K562 (cell line): Measurements from ENCODE around the gene SOCS4. TPM values are rescaled to one million over a fixed set of nuclear protein-coding genes. Genes with fewer than 3 reads are reported as not detected.
A peak's percentile ranks its signal among the peaks of the same experiment; 100 is the strongest.

Source experiments
- CC2D1A ChIP-seq: fragments of 450-650 bp; IDR thresholded peaks from 2 replicates; pipeline ENCODE4 v1.6.1; 2017; ENCODE audit warnings: mild to moderate bottlenecking
- CCNT2 ChIP-seq: IDR thresholded peaks from 2 replicates; pipeline ENCODE4 v1.6.1; 2011; ENCODE audit warnings: borderline replicate concordance, low read depth, mild to moderate bottlenecking, moderate library complexity, mixed read lengths, low read length; ENCODE audit not compliant: insufficient read length; ENCODE audit errors: extremely low read depth
- EP400 ChIP-seq: fragments of 450-650 bp; IDR thresholded peaks from 2 replicates; pipeline ENCODE4 v1.6.1; 2017; ENCODE audit warnings: antibody characterized with exemption, mild to moderate bottlenecking, moderate library complexity
- ETV6 ChIP-seq, 3 experiments: fragments of 150-350 bp in 1 of 3; sonication (generic) in 1 of 3; formaldehyde crosslinking in 1 of 3; IDR thresholded peaks; 2 replicates each; pipeline versions ENCODE4 v1.6.1 to v1.8.0; 2014 to 2022; ENCODE audit warnings: borderline replicate concordance in 2 of 3, low read depth in 2 of 3, antibody characterized with exemption in 1 of 3, low read length in 1 of 3, mild to moderate bottlenecking in 1 of 3, missing genetic modification reagents in 1 of 3
- HDAC1 ChIP-seq, 2 experiments: fragments of 450-650 bp; IDR thresholded peaks; 2 replicates each; pipeline ENCODE4 v1.6.1; 2016 to 2017; ENCODE audit warnings: inconsistent platforms in 1 of 2, mild to moderate bottlenecking in 1 of 2, moderate library complexity in 1 of 2
- SAFB ChIP-seq: fragments of 200-400 bp; formaldehyde crosslinking; IDR thresholded peaks from 2 replicates; pipeline ENCODE4 v1.6.1; 2017; ENCODE audit warnings: low read depth, low read length, borderline replicate concordance
- SRSF1 ChIP-seq: fragments of 200-400 bp; formaldehyde crosslinking; IDR thresholded peaks from 2 replicates; pipeline ENCODE4 v1.6.1; 2017; ENCODE audit warnings: mild to moderate bottlenecking, low read depth, low read length, moderate library complexity
- TEAD1 ChIP-seq, 2 experiments: fragments of 450-650 bp in 1 of 2; sonication (generic) in 1 of 2; formaldehyde crosslinking; IDR thresholded peaks; 2 replicates each; pipeline versions ENCODE4 v1.4.0 to v1.8.0; 2020 to 2022; ENCODE audit warnings: mild to moderate bottlenecking in 2 of 2, missing genetic modification reagents in 1 of 2
- ZNF121 ChIP-seq: sonication (generic); formaldehyde crosslinking; conservative IDR thresholded peaks from 2 replicates; pipeline ENCODE4 v1.8.0; 2022; ENCODE audit warnings: missing genetic modification reagents
- ZNF175 ChIP-seq: fragments of 200-800 bp; sonication (Bioruptor generic); IDR thresholded peaks from 2 replicates; pipeline ENCODE4 v1.6.1; 2016; ENCODE audit warnings: low read depth, mild to moderate bottlenecking, missing genetic modification characterization, missing compliant biosample characterization
- polyA plus RNA-seq, 8 experiments: library from polyadenylated mRNA; depleted of rRNA in 4 of 8; stranded (reverse) in 5 of 8; unstranded in 3 of 8; fragments of >200 nt; fragmentation: Nextera tagmentation in 2 of 8; fragmentation: Illumina TruSeq in 1 of 8; extraction: Ambion mirVana in 2 of 8; extraction: Trizol in 1 of 8; gene quantifications; 2 replicates each; pipeline versions ENCODE4 v1.2.1 to v1.2.3, GENCODE V29; 2011 to 2014; ENCODE audit warnings: inconsistent platforms in 1 of 8, missing spikeins in 1 of 8
- total RNA-seq, 7 experiments: library from RNA; depleted of rRNA in 6 of 7; stranded (reverse); fragments of >200 nt in 6 of 7; fragmentation: Illumina TruSeq in 2 of 7; extraction: Trizol in 2 of 7; gene quantifications; 2 replicates each; pipeline versions ENCODE4 v1.2.1 to v1.2.3, GENCODE V29; 2011 to 2021; ENCODE audit warnings: low replicate concordance in 1 of 7
- TF ChIP-seq, protein P1 (sequence below): fragments of 450-650 bp; IDR thresholded peaks from 2 replicates; pipeline ENCODE4 v1.6.1; 2017; ENCODE audit warnings: antibody characterized with exemption
- TF ChIP-seq, protein P2 (sequence below): fragments of 250-450 bp; sonication (Bioruptor Pico); IDR thresholded peaks from 2 replicates; pipeline ENCODE4 v1.8.0; 2021; ENCODE audit warnings: moderate library complexity, mild to moderate bottlenecking, inconsistent platforms
- TF ChIP-seq, protein P3 (sequence below): sonication (generic); formaldehyde crosslinking; IDR thresholded peaks from 2 replicates; pipeline ENCODE4 v1.8.0; 2023; ENCODE audit warnings: missing genetic modification reagents, mild to moderate bottlenecking, borderline replicate concordance

Gene SOCS4
- total and polyA plus RNA-seq, 9 of the 15 experiments (the other 6 are each of a cell fraction or from before 2014, with no cell fraction given), result 2.6 to 12.7 (median 9.7) TPM

DNA sequence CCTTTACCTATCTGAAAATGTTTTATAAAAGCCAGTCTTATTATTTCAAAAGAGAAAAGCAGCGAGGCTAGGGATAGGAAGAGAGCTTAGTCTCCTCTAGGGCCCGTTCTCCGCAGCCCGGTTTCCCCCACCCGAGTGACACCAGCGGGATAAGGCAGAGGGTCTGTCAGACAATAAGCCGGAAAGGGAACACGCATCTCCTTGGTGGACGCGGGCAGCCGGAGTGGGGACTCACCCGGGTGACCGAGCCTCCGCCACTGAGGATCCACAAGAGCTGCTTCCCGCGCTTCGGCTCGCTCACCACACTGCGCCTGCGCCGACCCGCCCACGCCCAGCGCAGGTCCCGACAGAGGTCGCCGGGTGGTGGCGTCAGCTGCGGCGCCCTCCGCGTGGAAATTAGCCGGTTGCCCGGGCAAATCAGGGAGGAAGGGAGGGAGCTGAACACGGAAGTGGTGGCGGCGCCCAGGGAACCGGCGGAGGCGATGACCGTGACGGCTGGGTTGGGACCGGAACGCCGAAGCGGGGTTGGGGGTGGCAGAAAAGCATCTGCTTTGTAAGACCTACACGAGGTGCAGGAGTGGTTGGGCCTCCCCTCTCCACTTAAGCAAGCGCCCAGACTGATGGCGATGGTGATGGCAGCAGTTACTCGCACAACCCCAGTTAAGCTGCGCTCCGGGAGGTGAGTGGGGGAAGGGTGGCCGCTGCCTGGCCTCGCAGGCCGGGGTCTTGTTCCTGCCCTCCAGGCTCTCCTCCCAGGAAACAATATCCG lies at the start of gene SOCS4, which contains the start of gene WDHD1 (continued):
- TF ChIP-seq TEAD1 (CRISPR knock-in tag; IDR thresholded peaks at IDR 0.05), result no peak
- TF ChIP-seq ZNF175 (CRISPR knock-in tag), result no peak
- TF ChIP-seq CCNT2, result peak; percentile 43
- TF ChIP-seq ETV6 (IDR thresholded peaks at IDR 0.05; ENCODE audit: borderline replicate concordance in 1 of 2, low read depth in 2 of 2, low read length in 1 of 2), result no peak
- no peak for TF ChIP-seq ETV6 (CRISPR knock-in tag; IDR thresholded peaks at IDR 0.05; ENCODE audit: borderline replicate concordance)
- no peak for TF ChIP-seq SRSF1
- TF ChIP-seq ZNF121 (CRISPR knock-in tag), result no peak
- TF ChIP-seq, protein P1, sequence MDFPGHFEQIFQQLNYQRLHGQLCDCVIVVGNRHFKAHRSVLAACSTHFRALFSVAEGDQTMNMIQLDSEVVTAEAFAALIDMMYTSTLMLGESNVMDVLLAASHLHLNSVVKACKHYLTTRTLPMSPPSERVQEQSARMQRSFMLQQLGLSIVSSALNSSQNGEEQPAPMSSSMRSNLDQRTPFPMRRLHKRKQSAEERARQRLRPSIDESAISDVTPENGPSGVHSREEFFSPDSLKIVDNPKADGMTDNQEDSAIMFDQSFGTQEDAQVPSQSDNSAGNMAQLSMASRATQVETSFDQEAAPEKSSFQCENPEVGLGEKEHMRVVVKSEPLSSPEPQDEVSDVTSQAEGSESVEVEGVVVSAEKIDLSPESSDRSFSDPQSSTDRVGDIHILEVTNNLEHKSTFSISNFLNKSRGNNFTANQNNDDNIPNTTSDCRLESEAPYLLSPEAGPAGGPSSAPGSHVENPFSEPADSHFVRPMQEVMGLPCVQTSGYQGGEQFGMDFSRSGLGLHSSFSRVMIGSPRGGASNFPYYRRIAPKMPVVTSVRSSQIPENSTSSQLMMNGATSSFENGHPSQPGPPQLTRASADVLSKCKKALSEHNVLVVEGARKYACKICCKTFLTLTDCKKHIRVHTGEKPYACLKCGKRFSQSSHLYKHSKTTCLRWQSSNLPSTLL, result no peak
- TF ChIP-seq EP400, result peak; percentile 95
- no peak for TF ChIP-seq CC2D1A
- TF ChIP-seq SAFB, result 0 out of 2 replicates have a peak, but pooled peaks have one; percentile 57
- TF ChIP-seq, protein P2, sequence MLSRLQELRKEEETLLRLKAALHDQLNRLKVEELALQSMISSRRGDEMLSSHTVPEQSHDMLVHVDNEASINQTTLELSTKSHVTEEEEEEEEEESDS, result no peak
- peak in 1 of 2 experiments; percentile 93; a peak in 2 of 4 replicates for TF ChIP-seq HDAC1 (IDR thresholded peaks at IDR 0.05)
- TF ChIP-seq, protein P3, sequence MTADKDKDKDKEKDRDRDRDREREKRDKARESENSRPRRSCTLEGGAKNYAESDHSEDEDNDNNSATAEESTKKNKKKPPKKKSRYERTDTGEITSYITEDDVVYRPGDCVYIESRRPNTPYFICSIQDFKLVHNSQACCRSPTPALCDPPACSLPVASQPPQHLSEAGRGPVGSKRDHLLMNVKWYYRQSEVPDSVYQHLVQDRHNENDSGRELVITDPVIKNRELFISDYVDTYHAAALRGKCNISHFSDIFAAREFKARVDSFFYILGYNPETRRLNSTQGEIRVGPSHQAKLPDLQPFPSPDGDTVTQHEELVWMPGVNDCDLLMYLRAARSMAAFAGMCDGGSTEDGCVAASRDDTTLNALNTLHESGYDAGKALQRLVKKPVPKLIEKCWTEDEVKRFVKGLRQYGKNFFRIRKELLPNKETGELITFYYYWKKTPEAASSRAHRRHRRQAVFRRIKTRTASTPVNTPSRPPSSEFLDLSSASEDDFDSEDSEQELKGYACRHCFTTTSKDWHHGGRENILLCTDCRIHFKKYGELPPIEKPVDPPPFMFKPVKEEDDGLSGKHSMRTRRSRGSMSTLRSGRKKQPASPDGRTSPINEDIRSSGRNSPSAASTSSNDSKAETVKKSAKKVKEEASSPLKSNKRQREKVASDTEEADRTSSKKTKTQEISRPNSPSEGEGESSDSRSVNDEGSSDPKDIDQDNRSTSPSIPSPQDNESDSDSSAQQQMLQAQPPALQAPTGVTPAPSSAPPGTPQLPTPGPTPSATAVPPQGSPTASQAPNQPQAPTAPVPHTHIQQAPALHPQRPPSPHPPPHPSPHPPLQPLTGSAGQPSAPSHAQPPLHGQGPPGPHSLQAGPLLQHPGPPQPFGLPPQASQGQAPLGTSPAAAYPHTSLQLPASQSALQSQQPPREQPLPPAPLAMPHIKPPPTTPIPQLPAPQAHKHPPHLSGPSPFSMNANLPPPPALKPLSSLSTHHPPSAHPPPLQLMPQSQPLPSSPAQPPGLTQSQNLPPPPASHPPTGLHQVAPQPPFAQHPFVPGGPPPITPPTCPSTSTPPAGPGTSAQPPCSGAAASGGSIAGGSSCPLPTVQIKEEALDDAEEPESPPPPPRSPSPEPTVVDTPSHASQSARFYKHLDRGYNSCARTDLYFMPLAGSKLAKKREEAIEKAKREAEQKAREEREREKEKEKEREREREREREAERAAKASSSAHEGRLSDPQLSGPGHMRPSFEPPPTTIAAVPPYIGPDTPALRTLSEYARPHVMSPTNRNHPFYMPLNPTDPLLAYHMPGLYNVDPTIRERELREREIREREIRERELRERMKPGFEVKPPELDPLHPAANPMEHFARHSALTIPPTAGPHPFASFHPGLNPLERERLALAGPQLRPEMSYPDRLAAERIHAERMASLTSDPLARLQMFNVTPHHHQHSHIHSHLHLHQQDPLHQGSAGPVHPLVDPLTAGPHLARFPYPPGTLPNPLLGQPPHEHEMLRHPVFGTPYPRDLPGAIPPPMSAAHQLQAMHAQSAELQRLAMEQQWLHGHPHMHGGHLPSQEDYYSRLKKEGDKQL, result no peak
